Activated T-cell treated with anti-CD3 and anti-CD28 coated beads, Interleukin-2, amount 50 U/mL, for 24 hours (primary cell): ENCODE data around the gene SENP2.
"Not testable (repeated sequence)": the region's sequence is repeated elsewhere in the genome, so short reads cannot be mapped to it uniquely, and the experiment has no call there.

Experiments used
- DNase-seq: peaks from one replicate; pipeline ENCODE4 v3.0.0-alpha.2; 2020
- H3K27ac Mint-ChIP-seq: 2 replicates; pipeline ENCODE4 v1.8.0; 2020; ENCODE audit warnings: mild to moderate bottlenecking, mixed read lengths
- H3K27me3 Mint-ChIP-seq: 2 replicates; pipeline ENCODE4 v1.8.0; 2020; ENCODE audit warnings: mixed read lengths
- H3K36me3 Mint-ChIP-seq: 2 replicates; pipeline ENCODE4 v1.8.0; 2020; ENCODE audit warnings: low read depth, mixed read lengths
- H3K4me1 Mint-ChIP-seq: 2 replicates; pipeline ENCODE4 v1.8.0; 2020; ENCODE audit warnings: low read depth, mixed read lengths
- H3K4me3 Mint-ChIP-seq: 2 replicates; pipeline ENCODE4 v1.8.0; 2020; ENCODE audit warnings: mild to moderate bottlenecking, moderate library complexity, mixed read lengths
- H3K9me3 Mint-ChIP-seq: 2 replicates; pipeline ENCODE4 v1.8.0; 2020; ENCODE audit warnings: mixed read lengths

SENP2 gene

DNA sequence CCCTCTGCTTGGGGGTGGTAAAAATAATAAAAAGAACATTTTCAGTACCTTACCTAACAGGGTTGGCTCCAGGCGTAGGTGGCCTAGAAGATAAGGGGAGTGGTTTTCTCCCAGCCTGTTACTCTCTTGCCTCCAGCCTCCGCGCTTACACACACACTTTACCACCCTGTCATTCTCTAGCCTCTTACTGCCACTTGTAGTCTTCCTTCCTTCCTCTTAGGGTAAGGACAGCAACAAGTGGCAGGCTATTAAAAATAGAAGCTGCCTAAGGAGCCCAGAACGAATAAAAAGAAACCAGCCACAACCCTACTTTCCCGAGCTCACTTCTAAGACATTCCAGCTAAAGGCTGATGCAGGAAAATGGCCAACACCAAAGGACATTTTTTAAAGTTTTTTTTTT is 24.1 kb upstream of the SENP2 start:
- no peak overlapping the region for H3K27ac Mint-ChIP-seq
- H3K4me1 Mint-ChIP-seq, result peaks cover 22% of the 10 kb centered on the region
- no peaks in the 10 kb centered on the region for H3K36me3 Mint-ChIP-seq
- H3K27me3 Mint-ChIP-seq, result peaks cover 14% of the 10 kb centered on the region
- no peaks in the 10 kb centered on the region for H3K9me3 Mint-ChIP-seq
- DNase-seq, result no peak
- H3K4me3 Mint-ChIP-seq, result no peak overlapping the region

DNA sequence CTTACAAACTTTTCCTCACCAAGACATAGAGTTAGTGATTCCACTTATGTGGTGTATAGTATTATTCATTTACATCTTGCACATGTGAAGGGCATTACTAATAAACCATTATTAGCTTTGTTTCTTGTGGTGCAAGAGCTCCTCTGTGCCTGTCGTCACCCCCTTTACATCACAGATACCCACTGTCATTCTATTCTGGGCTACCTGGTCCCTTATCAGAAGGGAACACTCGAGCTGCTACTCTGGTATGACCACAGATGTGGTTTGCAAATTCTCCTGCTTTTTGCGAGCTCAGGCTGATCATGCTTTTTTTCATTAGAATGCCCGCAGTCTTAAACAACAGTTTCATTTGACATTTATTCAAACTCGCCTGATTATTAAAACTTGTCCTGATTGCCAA is 13.9 kb upstream of the SENP2 start:
- Mint-ChIP-seq H3K9me3 (peaks cover 14% of the 10 kb centered on the region), H3K4me1 (peaks cover 5% of the 10 kb centered on the region), H3K27ac (no peak overlapping the region), H3K27me3 (no peaks in the 10 kb centered on the region), H3K36me3 (no peaks in the 10 kb centered on the region), H3K4me3 (no peak overlapping the region)
- DNase-seq, result no peak

DNA sequence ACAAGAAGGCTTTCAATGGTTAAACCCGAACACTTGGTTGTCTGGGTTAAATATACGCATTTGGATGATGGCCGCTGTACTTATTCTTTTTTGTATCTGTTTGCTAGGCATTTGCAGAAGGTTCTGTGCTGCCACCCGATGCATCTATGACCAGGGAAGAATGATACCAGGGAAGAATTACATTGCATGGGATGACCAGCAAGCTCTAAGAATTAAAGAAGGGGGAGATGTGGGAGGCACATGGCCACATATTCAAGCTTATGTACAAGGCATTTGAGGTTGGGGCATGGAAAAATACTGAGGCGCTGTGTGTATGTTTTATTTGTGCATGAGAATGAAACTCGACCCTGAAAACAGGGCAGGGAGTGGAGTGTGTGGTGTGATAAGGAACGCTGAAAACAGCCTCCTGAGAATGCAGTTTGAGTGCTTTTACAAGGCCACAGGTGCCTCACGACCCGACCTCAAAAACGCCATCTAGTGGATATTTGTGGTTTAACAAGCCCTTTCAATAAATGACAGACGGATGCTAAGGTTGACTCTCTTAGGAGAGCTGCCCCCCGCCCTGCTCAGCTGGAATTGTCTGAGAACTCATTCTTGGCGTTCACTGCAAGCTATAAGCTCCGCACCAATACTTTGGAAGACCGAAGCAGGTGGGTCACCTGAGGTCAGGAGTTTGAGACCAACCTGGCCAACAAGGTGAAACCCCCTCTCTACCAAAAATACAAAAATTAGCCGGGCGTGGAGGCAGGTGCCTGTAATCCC is 10.8 kb upstream of the SENP2 start:
- not testable (repeated sequence) for H3K36me3 Mint-ChIP-seq, H3K4me3 Mint-ChIP-seq, H3K27me3 Mint-ChIP-seq, H3K27ac Mint-ChIP-seq, H3K4me1 Mint-ChIP-seq
- H3K9me3 Mint-ChIP-seq, result peaks cover 14% of the 10 kb centered on the region
- peak; percentile 46 for DNase-seq

DNA sequence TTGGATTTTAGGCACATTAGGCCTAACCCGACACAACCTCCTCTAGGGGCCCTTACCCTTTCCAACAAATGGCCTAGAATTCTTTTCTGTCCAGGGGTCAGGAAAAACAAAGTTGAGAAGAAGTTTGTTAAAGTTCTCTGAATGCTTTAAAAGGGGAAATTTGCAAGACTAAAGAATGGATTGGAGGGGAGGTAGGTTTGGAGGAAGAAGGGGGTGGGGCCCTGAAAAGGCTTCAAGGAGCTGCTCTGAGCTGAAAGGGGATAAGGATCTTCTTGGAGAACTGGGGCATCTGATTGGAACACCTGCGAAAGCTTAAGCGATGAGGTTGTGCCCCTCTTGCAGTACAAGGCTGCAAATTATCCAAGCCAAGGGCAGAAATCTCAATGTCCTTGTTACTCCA is 3.9 kb upstream of the SENP2 start:
- DNase-seq, result no peak
- H3K36me3 Mint-ChIP-seq, result peaks cover 12% of the 10 kb centered on the region
- H3K27ac Mint-ChIP-seq, result no peak overlapping the region
- H3K9me3 Mint-ChIP-seq, result no peaks in the 10 kb centered on the region
- no peaks in the 10 kb centered on the region for H3K27me3 Mint-ChIP-seq
- no peak overlapping the region for H3K4me3 Mint-ChIP-seq
- H3K4me1 Mint-ChIP-seq, result peaks cover 22% of the 10 kb centered on the region

DNA sequence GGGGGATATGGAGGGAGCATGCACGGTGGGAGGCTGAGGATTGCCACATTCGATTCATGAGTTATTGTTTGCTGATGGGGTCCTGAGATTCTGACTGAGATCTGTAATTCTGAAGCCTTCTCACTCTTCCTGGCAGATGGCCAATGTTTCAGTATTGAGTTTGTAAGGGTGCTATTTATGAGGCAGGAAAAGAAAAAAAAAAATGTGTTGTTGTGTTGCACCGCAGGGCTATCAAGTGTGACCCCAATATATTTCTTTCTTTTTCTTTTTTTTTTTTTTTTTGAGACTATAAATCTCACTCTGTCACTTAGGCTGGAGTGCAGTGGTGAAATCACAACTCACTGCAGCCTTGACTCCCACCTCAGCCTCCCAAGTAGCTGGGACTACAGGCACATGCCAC is 3.2 kb upstream of the SENP2 start:
- DNase-seq, result no peak
- no peaks in the 10 kb centered on the region for H3K27me3 Mint-ChIP-seq
- H3K4me3 Mint-ChIP-seq, result no peak overlapping the region
- peaks cover 23% of the 10 kb centered on the region for H3K4me1 Mint-ChIP-seq
- H3K36me3 Mint-ChIP-seq, result peaks cover 12% of the 10 kb centered on the region
- H3K27ac Mint-ChIP-seq, result no peak overlapping the region
- no peaks in the 10 kb centered on the region for H3K9me3 Mint-ChIP-seq

DNA sequence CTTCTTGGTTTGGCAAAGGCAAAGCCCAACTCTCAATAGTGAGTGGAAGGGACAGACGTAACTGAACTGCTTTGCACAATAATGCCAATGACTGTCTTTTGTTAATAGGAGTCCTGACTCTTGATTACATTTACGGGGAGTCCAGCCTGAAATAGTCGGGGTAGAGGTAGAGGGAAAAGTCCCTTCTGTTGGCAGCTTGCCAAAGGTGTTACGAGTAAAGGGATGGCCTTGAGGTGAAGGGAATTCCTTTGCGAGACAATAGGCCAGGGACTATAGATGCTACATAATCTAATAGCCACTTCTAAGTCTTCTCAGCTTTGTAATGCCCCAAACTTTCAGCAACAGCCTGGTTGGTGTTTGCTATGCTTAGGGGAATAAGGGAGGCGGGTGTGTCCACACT is 2.2 kb upstream of the SENP2 start:
- peaks cover 31% of the 10 kb centered on the region for H3K4me1 Mint-ChIP-seq
- peaks cover 19% of the 10 kb centered on the region for H3K36me3 Mint-ChIP-seq
- H3K27ac Mint-ChIP-seq, result no peak overlapping the region
- no peak for DNase-seq
- H3K9me3 Mint-ChIP-seq, result no peaks in the 10 kb centered on the region
- no peaks in the 10 kb centered on the region for H3K27me3 Mint-ChIP-seq
- no peak overlapping the region for H3K4me3 Mint-ChIP-seq

DNA sequence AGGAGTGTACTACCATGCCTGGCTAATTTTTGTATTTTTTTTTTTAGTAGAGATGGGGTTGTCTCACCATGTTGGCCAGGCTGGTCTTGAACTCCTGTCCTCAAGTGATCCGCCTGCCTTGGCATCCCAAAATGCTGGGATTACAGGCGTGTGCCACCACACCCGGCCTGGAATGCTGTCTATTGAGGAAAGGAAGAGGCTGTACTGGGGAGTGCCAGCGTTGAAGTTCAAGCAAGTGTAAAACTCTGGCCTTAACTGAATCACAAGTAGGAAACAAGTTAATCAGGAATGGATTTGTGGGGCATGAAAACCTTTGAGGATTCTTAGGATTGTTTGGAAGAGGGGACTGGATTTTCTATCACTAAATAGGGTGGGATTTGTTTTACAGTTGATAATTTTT is 1.4 kb upstream of the SENP2 start:
- DNase-seq, result no peak
- no peaks in the 10 kb centered on the region for H3K9me3 Mint-ChIP-seq
- H3K27ac Mint-ChIP-seq, result no peak overlapping the region
- peaks cover 19% of the 10 kb centered on the region for H3K36me3 Mint-ChIP-seq
- peak overlapping the region; percentile 46 for H3K4me3 Mint-ChIP-seq
- H3K27me3 Mint-ChIP-seq, result no peaks in the 10 kb centered on the region
- H3K4me1 Mint-ChIP-seq, result peaks cover 36% of the 10 kb centered on the region

DNA sequence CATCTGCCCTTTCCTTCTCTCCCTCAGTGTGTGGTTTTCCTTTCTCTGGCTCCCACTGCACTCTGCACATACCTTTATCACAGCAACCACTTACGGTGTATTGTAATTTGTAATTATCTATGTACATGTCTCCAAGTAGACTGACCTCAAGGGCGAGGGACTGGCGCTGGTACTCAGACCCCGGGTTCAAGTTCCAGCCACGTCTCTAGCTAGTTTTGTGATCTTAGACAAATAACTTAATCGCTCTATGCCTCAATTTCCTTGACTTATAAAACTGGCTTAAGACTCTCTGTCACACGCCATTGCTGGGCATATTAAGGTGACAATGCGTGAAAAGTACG is 607 bp upstream of the SENP2 start:
- H3K4me3 Mint-ChIP-seq, result peak overlapping the region; percentile 94
- no peaks in the 10 kb centered on the region for H3K9me3 Mint-ChIP-seq
- H3K27ac Mint-ChIP-seq, result peak overlapping the region; percentile 96
- H3K27me3 Mint-ChIP-seq, result no peaks in the 10 kb centered on the region
- no peak for DNase-seq
- H3K36me3 Mint-ChIP-seq, result peaks cover 20% of the 10 kb centered on the region
- peaks cover 36% of the 10 kb centered on the region for H3K4me1 Mint-ChIP-seq

DNA sequence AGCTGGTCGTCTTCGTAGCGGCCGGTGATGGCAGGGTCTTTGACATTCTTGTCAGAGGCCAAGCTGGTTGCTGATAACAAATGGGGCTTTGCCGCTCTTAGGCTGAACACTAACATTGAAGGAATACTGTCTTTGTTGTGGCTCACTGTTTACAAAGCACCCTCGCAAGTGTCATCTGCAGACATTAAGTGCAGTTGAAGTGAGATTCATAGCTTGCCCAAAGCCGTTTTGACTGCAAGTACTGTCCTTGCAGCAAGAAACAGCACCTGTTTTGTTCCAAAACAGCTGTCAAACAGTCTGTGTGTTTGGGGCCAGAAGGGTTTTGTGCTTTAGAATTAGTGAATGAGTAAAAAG is 568 bp downstream of the SENP2 start:
- Mint-ChIP-seq H3K4me1 (peaks cover 36% of the 10 kb centered on the region), H3K9me3 (no peaks in the 10 kb centered on the region), H3K27me3 (no peaks in the 10 kb centered on the region), H3K36me3 (peaks cover 26% of the 10 kb centered on the region), H3K4me3 (peak overlapping the region; percentile 94), H3K27ac (peak overlapping the region; percentile 96)
- DNase-seq, result no peak

DNA sequence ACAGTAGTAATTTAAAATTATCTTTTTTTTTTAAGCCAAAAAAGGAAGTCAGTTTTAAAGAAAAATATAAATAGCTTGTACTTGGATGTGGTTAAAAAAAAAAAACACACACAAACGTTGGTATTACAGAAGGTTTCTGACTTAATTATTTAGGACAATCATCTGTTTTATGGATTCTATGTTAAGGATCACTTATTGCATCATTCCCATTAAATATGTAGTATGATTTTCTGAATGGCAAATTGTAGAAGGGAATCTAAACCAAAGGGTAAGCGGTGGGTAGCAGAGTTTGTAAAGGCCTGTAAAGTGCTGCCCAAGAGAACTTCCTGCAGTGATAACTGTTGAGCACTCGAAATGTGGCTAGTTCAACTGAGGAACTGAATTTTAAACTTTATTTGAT is 8.0 kb downstream of the SENP2 start:
- Mint-ChIP-seq H3K4me3 (no peak overlapping the region), H3K27ac (no peak overlapping the region)

DNA sequence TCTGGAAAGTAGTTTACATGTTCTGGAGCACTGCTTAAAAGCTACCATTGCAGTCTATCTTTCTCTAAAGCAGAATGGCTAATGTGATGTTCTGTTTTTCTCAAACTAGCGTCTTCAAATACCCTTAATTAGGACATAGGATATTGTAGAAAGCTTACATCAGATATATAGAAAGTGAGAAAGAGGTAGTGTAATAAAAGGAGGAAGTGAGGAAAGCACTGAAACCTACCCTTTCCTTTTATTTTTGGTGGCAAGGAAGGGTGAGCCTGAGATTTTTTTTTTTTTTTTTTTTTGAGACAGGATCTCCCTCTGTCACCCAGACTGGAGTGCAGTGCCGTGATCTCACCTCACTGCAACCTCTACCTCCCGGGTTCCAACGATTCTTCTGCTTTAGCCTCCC is 9.4 kb downstream of the SENP2 start:
- Mint-ChIP-seq H3K27ac (no peak overlapping the region), H3K9me3 (no peaks in the 10 kb centered on the region), H3K4me1 (peaks cover 8% of the 10 kb centered on the region), H3K36me3 (peaks cover 72% of the 10 kb centered on the region), H3K27me3 (no peaks in the 10 kb centered on the region), H3K4me3 (no peak overlapping the region)
- no peak for DNase-seq

More for the DNA sequence above, 8.0 kb downstream of the SENP2 start:
- no peak for DNase-seq
- peaks cover 63% of the 10 kb centered on the region for H3K36me3 Mint-ChIP-seq
- H3K27me3 Mint-ChIP-seq, result no peaks in the 10 kb centered on the region
- no peaks in the 10 kb centered on the region for H3K9me3 Mint-ChIP-seq
- H3K4me1 Mint-ChIP-seq, result peaks cover 11% of the 10 kb centered on the region

DNA sequence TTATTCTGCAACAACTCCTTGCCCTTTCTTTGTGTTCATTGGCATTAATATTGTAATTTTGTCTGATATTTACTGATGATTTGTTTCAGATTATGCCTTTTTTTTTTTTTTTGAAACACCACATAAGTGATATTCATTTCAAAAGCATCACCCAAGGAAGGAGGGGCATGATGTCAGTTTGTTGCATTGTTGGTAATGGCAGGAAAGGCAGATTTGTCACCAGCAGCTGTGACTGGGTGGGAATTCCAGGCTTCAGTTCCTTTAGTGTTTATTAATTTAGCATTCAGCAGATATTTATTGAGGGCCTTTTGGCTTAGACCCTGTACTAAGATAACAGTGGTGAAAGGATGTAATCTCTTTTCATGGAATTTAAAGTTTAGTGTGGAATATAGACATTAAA is 19.5 kb downstream of the SENP2 start:
- no peaks in the 10 kb centered on the region for H3K9me3 Mint-ChIP-seq
- peaks cover 4% of the 10 kb centered on the region for H3K4me1 Mint-ChIP-seq
- H3K4me3 Mint-ChIP-seq, result no peak overlapping the region
- H3K27me3 Mint-ChIP-seq, result no peaks in the 10 kb centered on the region
- peaks cover 87% of the 10 kb centered on the region for H3K36me3 Mint-ChIP-seq
- peak overlapping the region; percentile 62 for H3K27ac Mint-ChIP-seq
- no peak for DNase-seq

DNA sequence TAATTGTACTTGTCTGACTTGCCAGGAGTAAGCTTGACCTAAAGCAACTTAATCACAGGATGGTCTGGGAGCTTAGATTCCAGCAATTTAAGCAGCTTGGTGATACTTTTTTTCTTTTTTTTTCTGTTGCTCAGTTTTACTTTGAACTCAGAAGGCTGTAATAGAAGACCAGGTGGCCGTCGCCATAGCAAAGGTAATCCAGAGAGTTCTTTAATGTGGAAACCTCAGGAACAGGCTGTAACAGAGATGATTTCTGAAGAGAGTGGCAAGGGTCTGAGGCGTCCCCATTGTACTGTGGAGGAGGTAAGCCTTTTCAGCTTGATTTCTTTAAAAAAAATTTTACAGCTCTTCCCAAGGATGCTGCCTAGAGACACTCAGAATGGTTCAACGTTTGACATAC is 20.1 kb downstream of the SENP2 start:
- no peak for DNase-seq
- H3K4me1 Mint-ChIP-seq, result peaks cover 4% of the 10 kb centered on the region
- peaks cover 86% of the 10 kb centered on the region for H3K36me3 Mint-ChIP-seq
- H3K9me3 Mint-ChIP-seq, result no peaks in the 10 kb centered on the region
- H3K27me3 Mint-ChIP-seq, result no peaks in the 10 kb centered on the region
- no peak overlapping the region for H3K4me3 Mint-ChIP-seq
- H3K27ac Mint-ChIP-seq, result peak overlapping the region; percentile 62

DNA sequence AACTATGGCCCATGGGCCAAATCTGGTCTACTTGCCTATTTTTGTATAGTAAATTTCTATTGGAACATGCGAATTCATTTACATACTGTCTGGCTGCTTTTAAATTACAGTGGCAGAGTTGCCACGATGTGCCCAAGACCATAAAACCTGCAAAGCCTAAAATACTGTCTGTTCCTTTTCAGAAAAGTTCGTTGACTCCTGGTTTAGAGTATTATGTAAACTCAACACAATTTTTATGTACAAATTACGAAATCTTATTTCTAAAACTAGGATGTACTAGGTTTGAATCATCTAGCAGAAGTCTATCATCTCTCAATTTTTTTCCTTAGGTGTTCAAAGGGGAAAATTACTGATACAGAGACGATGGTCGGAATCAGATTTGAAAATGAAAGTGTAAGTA is 26.9 kb downstream of the SENP2 start:
- Mint-ChIP-seq H3K27me3 (no peaks in the 10 kb centered on the region), H3K36me3 (peaks cover 76% of the 10 kb centered on the region), H3K4me1 (peaks cover 5% of the 10 kb centered on the region), H3K4me3 (no peak overlapping the region), H3K9me3 (no peaks in the 10 kb centered on the region), H3K27ac (peak overlapping the region; percentile 38)
- DNase-seq, result no peak

DNA sequence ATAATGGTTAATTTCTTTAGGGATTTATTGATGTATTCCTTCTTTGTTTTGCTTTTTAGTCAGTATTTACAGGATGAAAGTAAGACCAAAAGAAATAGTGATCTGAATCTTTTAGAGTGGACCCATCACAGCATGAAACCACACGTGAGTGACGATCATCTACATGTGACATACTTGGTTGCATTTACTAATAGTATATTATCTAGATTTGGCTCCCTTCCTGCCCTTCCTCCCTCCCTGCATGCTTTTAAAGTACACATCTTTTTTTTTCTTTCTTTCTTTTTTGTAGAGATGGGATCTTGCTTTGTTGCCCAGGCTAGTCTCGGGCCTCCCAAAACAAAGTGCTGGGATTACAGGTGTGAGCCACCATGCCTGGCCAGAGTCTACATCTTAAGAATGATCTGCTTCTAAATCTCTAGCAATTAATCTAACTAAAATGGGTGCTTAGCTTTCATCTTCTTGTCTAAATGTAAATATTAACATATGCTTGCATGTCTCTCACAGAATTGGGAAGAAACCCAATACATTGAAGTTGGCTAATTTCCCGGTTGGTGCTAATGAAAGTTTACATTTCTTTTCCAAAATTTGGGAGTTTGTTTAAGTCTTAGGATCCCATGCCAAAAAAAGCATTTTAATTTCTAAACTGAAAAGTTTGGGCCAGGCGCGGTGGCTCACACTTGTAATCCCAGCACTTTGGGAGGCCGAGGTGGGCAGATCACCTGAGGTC is 38.0 kb downstream of the SENP2 start:
- Mint-ChIP-seq H3K27ac (no peak overlapping the region), H3K4me3 (no peak overlapping the region), H3K9me3 (no peaks in the 10 kb centered on the region), H3K27me3 (no peaks in the 10 kb centered on the region), H3K4me1 (no peaks in the 10 kb centered on the region), H3K36me3 (peaks cover 63% of the 10 kb centered on the region)
- no peak for DNase-seq
